Mucosa of stomach (tissue), 1 donor: ENCODE measurements around the gene LHFPL2.

Source experiments
- H3K27me3 ChIP-seq: one replicate; pipeline ENCODE4 v1.7.0; 2013; ENCODE audit warnings: mild to moderate bottlenecking, low read length; ENCODE audit not compliant: control insufficient read depth, insufficient read depth
- H3K36me3 ChIP-seq: one replicate; pipeline ENCODE4 v1.7.0; 2013; ENCODE audit warnings: low read length; ENCODE audit not compliant: control insufficient read depth, insufficient read depth
- H3K4me1 ChIP-seq: one replicate; pipeline ENCODE4 v1.7.0; 2013; ENCODE audit warnings: mild to moderate bottlenecking, low read length; ENCODE audit not compliant: control insufficient read depth, insufficient read depth
- H3K4me3 ChIP-seq: one replicate; pipeline ENCODE4 v1.7.0; 2013; ENCODE audit warnings: low read length
- H3K9ac ChIP-seq: one replicate; pipeline ENCODE4 v1.7.0; 2013; ENCODE audit warnings: mild to moderate bottlenecking, low read length, moderate library complexity
- H3K9me3 ChIP-seq: one replicate; pipeline ENCODE4 v1.7.0; 2013; ENCODE audit warnings: mild to moderate bottlenecking, low read length, moderate library complexity; ENCODE audit not compliant: control insufficient read depth
- donor health status: Pancreatic carcinoma.

LHFPL2 gene

DNA sequence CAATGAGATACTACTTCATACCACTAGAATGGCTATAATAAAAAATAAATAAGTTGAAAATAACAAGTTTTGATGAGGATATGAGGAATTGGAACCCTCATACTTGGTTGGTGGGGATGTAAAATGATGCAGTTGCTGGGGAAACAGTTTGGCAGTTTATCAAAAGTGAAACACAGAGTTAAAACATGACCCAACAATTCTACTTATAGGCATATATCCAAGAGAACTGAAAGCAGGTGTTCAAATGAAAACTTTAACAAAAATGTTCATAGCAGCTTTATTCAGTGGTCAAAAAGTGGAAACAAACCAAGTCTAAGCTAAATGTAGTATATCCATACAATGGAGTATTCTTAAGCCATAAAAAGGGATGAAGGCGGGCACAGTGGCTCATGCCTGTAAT lies 13.1 kb upstream of the LHFPL2 start:
- Histone ChIP-seq H3K27me3 (no peaks in the 10 kb centered on the region), H3K4me3 (no peak overlapping the region), H3K9me3 (no peaks in the 10 kb centered on the region), H3K9ac (no peak overlapping the region), H3K4me1 (peaks cover 8% of the 10 kb centered on the region), H3K36me3 (no peaks in the 10 kb centered on the region)

DNA sequence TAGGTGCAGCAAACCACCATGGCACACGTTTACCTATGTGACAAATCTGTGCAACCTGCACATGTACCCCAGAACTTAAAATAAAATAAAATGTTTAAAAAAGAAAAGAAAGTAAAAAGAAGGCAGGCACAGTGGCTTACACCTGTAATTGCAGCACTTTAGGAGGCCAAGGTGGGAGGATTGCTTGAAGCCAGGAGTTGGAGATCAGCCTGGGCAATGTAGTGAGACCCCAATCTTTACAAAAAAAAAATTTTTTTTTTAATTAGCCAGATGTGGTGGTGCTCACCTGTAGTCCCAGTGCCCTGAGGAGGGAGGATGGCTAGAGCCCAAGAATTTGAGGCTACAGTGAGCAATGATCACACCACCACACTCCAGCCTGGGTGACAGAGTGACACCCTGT lies 12.5 kb upstream of the LHFPL2 start:
- Histone ChIP-seq H3K4me1 (peaks cover 8% of the 10 kb centered on the region), H3K36me3 (no peaks in the 10 kb centered on the region), H3K9ac (no peak overlapping the region), H3K9me3 (no peaks in the 10 kb centered on the region), H3K27me3 (no peaks in the 10 kb centered on the region), H3K4me3 (no peak overlapping the region)

DNA sequence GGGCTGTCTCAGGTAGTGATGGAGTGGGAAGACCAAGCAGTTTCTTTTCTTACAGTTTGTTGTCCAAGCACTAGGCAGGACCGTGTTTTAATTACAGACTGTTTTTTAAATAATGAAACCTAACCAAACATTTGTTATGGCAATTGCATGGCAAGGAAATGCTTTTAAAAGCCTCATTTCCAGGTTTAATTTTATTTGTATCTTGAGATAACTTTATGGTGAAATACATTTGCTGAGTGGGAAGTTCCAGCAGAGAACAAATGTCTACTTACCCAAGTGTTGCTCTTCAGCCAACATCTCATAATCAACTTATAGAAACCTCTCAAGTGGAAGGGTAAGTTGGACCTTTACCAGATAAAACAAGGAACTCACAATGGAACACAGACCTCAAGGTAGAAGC lies 11.8 kb upstream of the LHFPL2 start:
- Histone ChIP-seq H3K36me3 (no peaks in the 10 kb centered on the region), H3K9me3 (no peaks in the 10 kb centered on the region), H3K27me3 (no peaks in the 10 kb centered on the region), H3K4me3 (no peak overlapping the region), H3K4me1 (peaks cover 8% of the 10 kb centered on the region), H3K9ac (no peak overlapping the region)

DNA sequence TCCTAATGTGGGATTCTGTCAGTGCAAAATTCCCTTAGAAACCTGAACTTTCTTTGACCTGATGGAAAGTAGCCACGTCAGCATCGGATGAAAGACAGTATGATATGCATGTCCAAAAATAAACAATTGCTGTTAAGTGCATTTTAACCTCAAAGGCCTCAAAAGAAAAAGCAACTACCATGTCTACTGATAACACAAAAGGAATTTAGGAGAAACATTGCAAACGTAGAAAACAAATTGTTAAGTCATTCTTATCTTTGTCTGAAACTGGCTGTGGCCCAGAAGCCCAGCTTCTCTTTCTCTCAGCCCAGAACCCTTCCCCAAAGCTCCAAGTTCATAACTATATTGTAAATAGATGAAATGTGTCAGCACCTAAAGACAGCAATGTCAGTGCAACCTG lies 11.1 kb upstream of the LHFPL2 start:
- Histone ChIP-seq H3K36me3 (no peaks in the 10 kb centered on the region), H3K9me3 (no peaks in the 10 kb centered on the region), H3K9ac (no peak overlapping the region)

DNA sequence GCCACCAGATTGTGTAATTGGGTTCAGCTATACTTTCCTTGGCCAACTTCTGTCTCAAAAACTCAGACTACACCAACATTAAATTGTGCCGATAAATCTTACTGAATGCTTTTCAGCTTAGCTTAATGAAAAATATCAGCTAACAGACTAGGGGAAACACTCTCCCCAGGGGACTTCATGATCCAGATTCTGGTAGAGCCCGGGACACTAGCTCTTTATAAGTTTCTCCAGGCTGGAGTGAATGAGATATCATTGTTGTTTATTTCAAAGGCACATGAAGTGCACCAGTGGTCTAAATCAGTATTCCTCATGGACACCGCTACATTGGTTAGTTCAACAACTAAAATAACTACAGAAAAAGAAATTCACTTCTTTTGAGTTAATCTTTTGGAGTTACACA lies 10.5 kb upstream of the LHFPL2 start:
- Histone ChIP-seq H3K9me3 (no peaks in the 10 kb centered on the region), H3K27me3 (no peaks in the 10 kb centered on the region), H3K9ac (no peak overlapping the region), H3K4me1 (peaks cover 8% of the 10 kb centered on the region), H3K4me3 (no peak overlapping the region), H3K36me3 (no peaks in the 10 kb centered on the region)

More for the DNA sequence above, 11.1 kb upstream of the LHFPL2 start:
- no peaks in the 10 kb centered on the region for H3K27me3 ChIP-seq
- peaks cover 8% of the 10 kb centered on the region for H3K4me1 ChIP-seq
- no peak overlapping the region for H3K4me3 ChIP-seq

DNA sequence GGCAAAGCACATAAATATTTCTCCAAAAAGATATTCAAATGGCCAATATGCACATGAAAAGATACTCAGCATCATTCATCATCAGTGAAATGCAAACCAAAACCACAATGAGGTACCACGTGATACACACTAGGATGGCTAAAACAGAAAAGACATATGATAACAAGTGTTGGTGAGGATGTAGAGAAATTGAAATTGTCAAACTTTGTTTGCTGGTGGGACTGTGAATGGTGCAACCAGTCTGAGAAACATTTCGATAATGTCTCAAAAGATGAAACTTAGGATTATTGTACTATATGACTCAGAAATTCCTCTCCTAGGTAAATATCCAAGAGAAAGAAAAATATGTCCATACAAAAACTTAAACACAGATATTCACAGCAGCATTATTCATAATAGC lies 8.6 kb upstream of the LHFPL2 start:
- Histone ChIP-seq H3K27me3 (no peaks in the 10 kb centered on the region), H3K4me1 (peaks cover 8% of the 10 kb centered on the region), H3K9me3 (no peaks in the 10 kb centered on the region), H3K9ac (no peak overlapping the region), H3K36me3 (no peaks in the 10 kb centered on the region), H3K4me3 (no peak overlapping the region)

DNA sequence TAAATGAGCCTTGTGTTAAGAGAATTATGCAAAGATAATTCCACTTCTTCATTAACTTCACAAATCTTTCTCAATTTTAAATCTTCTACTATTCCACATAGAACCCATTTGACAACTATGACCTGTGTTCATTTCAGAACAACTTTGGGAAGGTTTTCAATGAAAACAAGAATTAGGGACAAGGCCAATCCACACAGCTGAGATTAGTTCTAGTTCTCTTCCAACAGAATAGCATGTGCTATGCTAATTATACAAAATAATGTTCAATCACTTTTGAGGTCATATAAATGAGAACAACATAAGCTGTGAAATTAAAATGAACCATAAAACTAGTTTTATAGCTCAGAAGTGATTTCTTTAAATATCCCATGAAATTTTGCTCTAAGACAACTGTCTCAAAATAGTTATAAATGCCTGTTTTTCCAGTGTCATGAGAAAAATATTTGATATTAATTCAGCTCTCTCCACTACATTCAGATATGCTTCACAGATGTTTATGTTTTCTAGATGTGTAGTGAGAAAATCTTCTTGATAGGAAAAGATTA lies 7.2 kb upstream of the LHFPL2 start:
- Histone ChIP-seq H3K36me3 (no peaks in the 10 kb centered on the region), H3K27me3 (no peaks in the 10 kb centered on the region), H3K9me3 (no peaks in the 10 kb centered on the region), H3K4me1 (peaks cover 8% of the 10 kb centered on the region), H3K4me3 (no peak overlapping the region), H3K9ac (no peak overlapping the region)

DNA sequence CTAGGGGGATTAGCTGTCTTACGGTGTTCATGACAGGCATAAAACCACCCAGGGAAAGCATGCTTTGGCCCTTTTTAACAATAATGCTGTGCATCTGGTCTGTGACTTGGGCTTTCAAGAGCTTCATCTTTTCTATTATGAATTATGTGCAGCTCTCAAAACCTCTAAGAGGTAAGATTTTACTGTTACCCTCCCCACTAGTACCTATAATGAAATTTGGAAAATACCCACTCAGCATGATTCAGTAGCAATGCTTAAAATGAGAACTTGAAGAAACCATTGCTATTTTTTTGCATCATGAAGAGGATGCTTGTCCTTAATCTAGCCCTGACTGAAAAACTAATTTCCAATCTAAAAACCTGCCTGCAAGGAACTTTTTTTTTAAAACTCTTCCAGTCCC lies 5.8 kb upstream of the LHFPL2 start:
- no peak overlapping the region for H3K4me3 ChIP-seq

DNA sequence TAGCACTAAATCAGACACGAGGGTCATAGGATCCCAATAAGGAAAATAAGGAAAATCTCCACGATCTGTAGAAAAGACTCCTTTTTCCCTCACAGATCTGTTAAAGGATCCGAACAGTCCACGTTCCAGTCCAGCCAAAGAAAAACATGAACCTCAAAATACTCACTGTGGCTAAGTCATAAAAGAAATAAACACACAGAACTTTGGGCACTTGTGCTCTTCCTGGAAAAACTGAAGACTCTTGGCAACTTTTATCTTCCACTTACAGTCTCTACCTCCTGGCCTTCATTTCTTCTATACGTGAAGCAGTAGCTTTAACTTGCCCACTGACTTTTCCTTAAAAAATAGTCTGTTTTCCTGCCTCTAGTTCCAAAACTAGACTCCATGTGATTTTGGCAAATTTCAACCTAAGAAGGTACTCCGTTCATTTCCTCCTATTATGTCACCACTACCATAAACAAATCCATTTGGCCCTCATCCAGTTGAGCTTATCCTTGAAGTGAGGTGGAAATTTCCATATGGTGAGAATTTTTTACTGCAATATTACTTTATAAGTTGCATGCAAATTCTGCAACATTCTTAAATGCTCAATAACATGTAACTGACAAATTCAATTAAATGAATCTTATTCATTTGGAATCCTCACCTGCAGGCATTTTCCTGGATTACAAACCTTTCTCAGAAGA lies 5.3 kb upstream of the LHFPL2 start:
- no peaks in the 10 kb centered on the region for H3K27me3 ChIP-seq
- H3K9ac ChIP-seq, result no peak overlapping the region
- H3K9me3 ChIP-seq, result no peaks in the 10 kb centered on the region
- H3K4me1 ChIP-seq, result peaks cover 12% of the 10 kb centered on the region
- no peaks in the 10 kb centered on the region for H3K36me3 ChIP-seq
- H3K4me3 ChIP-seq, result no peak overlapping the region

More for the DNA sequence above, 5.8 kb upstream of the LHFPL2 start:
- Histone ChIP-seq H3K27me3 (no peaks in the 10 kb centered on the region), H3K9me3 (no peaks in the 10 kb centered on the region), H3K4me1 (peaks cover 12% of the 10 kb centered on the region), H3K36me3 (no peaks in the 10 kb centered on the region), H3K9ac (no peak overlapping the region)

DNA sequence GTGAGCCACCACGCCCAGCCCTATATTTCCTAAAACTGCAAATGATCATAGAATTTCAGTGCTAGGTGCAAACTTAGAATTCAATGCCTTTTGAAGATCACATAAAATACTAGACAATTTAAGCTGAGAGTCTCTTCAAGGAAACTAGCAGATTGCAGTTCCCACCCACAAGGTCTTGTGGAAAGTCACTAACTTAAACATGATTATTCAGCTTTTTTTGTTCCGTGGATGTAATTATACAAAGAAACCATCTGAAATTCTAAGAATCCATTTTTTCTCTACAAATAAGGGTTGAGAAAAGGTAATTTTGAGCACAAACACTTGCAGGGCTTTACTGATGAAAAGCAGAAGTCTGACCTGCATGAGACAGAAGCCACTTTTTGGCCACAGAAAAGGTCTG lies 4.5 kb upstream of the LHFPL2 start:
- Histone ChIP-seq H3K9me3 (no peaks in the 10 kb centered on the region), H3K36me3 (no peaks in the 10 kb centered on the region), H3K4me3 (no peak overlapping the region), H3K4me1 (peaks cover 12% of the 10 kb centered on the region), H3K27me3 (no peaks in the 10 kb centered on the region), H3K9ac (no peak overlapping the region)

DNA sequence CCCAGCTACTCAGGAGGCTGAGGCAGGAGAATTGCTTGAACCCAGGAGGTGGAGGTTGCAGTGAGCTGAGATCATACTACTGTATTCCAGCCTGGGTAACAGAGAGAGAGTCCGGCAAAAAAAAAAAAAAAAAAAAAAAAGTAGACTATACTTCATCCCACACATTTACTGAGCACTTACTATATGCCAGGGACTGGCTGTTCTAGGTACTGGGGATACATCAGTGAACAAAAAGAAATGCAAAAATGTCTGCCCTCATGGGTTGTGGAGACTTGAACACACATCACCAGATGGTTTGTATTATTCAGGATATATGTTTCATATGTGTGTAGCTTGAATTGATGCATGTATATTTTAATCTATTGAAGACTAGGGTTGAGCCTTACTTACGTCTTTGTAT lies 2.9 kb upstream of the LHFPL2 start:
- peaks cover 12% of the 10 kb centered on the region for H3K4me1 ChIP-seq
- no peaks in the 10 kb centered on the region for H3K36me3 ChIP-seq
- no peaks in the 10 kb centered on the region for H3K9me3 ChIP-seq
- no peaks in the 10 kb centered on the region for H3K27me3 ChIP-seq
- H3K4me3 ChIP-seq, result no peak overlapping the region
- H3K9ac ChIP-seq, result no peak overlapping the region

DNA sequence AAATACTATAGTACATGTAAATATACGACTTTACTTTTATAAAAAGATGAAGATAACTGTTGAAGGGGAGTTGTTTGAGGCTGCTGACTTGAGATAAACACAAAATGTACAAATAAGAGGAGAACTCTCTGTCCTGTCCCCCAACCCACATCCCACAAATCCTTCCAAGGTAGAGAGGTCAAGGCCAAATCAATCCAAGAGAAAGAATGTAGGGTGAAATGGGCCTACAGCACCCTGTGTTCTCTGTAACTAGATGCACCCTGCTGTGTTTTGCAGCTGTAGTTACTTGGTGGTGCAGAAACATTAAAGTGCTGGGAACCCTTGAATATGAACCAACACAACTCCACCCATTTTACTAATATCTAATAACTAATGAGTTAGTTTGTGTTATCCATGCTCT lies 2.0 kb upstream of the LHFPL2 start:
- no peaks in the 10 kb centered on the region for H3K9me3 ChIP-seq
- no peaks in the 10 kb centered on the region for H3K27me3 ChIP-seq
- H3K36me3 ChIP-seq, result no peaks in the 10 kb centered on the region
- H3K4me1 ChIP-seq, result peaks cover 12% of the 10 kb centered on the region
- H3K4me3 ChIP-seq, result no peak overlapping the region
- no peak overlapping the region for H3K9ac ChIP-seq
